SK-N-SH (cell line): ENCODE data around the gene CCDC17.

Experiments
- EZH2phosphoT487 ChIP-seq: fragments of 200-600 bp; sonication (generic); IDR thresholded peaks from 2 replicates; pipeline ENCODE4 v1.6.1; 2017; ENCODE audit warnings: low read depth, mixed run types, mild to moderate bottlenecking, antibody characterized with exemption, moderate library complexity, borderline replicate concordance
- JUND ChIP-seq: IDR thresholded peaks from 2 replicates; pipeline ENCODE4 v1.4.0; 2012
- SMC3 ChIP-seq: IDR thresholded peaks from 2 replicates; pipeline ENCODE4 v1.6.1; 2012; ENCODE audit warnings: low read depth, low read length, improper control_type of control experiment
- TEAD4 ChIP-seq: IDR thresholded peaks from 2 replicates; pipeline ENCODE4 v1.4.0; 2012; ENCODE audit warnings: mild to moderate bottlenecking, borderline replicate concordance; ENCODE audit not compliant: insufficient read depth
- TF ChIP-seq, protein P1 (sequence below): fragments of 200-600 bp; sonication (generic); IDR thresholded peaks from 2 replicates; pipeline ENCODE4 v1.6.1; 2017; ENCODE audit warnings: antibody characterized with exemption, mild to moderate bottlenecking, moderate library complexity
- TF ChIP-seq, protein P2 (sequence below): IDR thresholded peaks from 2 replicates; pipeline ENCODE4 v1.6.1; 2012; ENCODE audit warnings: mild to moderate bottlenecking, low read depth, low read length, moderate library complexity

GRCh38 chr1:45654540-45655280, 30.9 kb upstream of the CCDC17 start:
- TF ChIP-seq, protein P1, sequence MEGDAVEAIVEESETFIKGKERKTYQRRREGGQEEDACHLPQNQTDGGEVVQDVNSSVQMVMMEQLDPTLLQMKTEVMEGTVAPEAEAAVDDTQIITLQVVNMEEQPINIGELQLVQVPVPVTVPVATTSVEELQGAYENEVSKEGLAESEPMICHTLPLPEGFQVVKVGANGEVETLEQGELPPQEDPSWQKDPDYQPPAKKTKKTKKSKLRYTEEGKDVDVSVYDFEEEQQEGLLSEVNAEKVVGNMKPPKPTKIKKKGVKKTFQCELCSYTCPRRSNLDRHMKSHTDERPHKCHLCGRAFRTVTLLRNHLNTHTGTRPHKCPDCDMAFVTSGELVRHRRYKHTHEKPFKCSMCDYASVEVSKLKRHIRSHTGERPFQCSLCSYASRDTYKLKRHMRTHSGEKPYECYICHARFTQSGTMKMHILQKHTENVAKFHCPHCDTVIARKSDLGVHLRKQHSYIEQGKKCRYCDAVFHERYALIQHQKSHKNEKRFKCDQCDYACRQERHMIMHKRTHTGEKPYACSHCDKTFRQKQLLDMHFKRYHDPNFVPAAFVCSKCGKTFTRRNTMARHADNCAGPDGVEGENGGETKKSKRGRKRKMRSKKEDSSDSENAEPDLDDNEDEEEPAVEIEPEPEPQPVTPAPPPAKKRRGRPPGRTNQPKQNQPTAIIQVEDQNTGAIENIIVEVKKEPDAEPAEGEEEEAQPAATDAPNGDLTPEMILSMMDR, result no peak
- TF ChIP-seq JUND (no peak), TEAD4 (no peak), EZH2phosphoT487 (no peak), SMC3 (no peak)
- TF ChIP-seq, protein P2, sequence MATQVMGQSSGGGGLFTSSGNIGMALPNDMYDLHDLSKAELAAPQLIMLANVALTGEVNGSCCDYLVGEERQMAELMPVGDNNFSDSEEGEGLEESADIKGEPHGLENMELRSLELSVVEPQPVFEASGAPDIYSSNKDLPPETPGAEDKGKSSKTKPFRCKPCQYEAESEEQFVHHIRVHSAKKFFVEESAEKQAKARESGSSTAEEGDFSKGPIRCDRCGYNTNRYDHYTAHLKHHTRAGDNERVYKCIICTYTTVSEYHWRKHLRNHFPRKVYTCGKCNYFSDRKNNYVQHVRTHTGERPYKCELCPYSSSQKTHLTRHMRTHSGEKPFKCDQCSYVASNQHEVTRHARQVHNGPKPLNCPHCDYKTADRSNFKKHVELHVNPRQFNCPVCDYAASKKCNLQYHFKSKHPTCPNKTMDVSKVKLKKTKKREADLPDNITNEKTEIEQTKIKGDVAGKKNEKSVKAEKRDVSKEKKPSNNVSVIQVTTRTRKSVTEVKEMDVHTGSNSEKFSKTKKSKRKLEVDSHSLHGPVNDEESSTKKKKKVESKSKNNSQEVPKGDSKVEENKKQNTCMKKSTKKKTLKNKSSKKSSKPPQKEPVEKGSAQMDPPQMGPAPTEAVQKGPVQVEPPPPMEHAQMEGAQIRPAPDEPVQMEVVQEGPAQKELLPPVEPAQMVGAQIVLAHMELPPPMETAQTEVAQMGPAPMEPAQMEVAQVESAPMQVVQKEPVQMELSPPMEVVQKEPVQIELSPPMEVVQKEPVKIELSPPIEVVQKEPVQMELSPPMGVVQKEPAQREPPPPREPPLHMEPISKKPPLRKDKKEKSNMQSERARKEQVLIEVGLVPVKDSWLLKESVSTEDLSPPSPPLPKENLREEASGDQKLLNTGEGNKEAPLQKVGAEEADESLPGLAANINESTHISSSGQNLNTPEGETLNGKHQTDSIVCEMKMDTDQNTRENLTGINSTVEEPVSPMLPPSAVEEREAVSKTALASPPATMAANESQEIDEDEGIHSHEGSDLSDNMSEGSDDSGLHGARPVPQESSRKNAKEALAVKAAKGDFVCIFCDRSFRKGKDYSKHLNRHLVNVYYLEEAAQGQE, result no peak
